CD4-positive, alpha-beta T cell treated with Interleukin-17A for 1 hour (primary cell): ENCODE results near the gene CHTF8.
A peak's percentile ranks its signal among the peaks of the same experiment; 100 is the strongest.
"Not testable (repeated sequence)": the region's sequence is repeated elsewhere in the genome, so short reads cannot be mapped to it uniquely, and the experiment has no call there.

ENCODE experiments used
- DNase-seq: peaks from one replicate; pipeline ENCODE4 v3.0.0-alpha.2; 2020

The CHTF8 gene

DNA sequence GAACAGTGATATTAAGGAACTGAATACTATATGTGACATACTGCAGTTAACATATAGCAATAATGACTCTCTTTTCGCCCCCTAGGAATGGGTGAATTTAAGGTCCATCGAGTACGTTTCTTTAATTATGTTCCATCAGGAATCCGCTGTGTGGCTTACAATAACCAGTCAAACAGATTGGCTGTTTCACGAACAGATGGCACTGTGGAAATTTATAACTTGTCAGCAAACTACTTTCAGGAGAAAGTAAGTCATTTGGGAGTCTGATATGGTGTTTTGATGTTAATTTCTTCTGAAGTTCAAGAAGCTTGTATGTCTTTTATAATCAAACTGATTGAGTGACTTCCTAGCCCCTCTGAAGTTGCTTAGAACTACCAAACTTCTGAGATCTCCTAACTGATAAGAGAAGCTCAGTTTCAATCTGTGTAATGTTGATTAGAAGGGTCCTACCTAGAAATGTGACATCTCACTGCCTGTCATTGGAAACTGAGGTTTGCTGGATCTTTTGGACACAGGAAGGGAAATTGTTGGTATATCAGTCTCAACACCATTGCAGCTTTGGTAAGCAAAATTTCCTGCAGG, 1.1 kb upstream of the CHTF8 start:
- DNase-seq: no peak

DNA sequence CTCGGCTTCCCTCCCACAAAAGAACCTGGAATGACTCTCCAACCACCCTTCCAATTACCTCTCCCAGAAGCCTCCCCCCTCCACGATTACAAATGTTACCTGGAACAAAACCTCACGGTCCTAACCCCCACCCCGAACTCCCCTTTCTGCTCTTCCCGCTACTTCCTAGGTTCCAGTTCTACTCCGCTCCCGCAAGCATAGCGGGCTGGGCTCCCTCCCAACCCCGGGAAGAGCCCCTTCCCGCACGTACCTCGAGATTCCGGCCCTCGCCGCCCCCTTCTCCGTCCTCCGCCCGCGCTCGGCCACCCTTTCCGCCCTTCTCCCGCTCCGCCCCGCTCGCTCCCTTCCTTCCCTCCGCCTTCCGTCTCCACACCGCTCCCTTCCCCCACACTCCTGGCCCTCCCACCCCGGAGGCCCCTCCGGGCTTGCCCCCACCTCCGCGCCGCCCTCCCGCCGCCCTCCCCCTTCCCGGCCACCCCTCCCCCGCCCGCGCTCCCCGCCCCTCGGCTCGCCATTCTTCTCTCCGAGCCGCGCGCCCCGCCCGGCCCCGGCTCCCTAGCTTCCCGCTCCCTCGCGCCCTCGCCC, 457 bp downstream of the CHTF8 start:
- peak; percentile 79 for DNase-seq

DNA sequence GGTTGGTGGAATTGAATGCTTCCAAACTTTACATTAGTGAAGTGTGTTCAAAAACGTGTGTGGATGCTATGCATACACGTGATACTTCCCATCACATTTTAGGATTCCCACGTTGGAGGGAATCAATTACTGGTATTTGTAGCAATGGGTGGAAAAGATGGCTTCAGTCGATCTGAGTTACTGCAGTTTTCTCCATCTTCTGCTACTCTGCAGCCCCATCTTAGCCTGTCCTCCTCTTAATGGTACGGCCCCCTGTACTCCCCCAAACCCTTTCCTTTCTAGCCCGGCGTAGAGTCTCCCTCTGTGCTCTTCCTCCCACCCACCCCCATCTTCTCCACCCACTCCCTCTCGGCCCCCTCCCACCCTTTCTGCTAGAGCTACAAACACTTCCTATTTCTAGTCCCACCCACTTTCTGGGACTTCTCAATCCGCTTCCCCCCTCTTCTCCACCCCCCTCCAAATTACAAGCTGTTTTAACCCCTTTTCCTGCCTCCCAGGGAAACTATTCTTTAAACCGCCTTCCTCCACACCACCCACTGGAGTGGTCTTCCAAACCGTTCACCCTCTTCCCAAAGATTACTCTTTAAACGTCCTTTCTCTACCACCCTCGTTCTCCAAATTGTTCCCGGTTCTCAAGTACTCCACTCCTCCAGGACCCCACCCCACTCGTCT, 1.1 kb downstream of the CHTF8 start:
- peak; percentile 36 for DNase-seq

DNA sequence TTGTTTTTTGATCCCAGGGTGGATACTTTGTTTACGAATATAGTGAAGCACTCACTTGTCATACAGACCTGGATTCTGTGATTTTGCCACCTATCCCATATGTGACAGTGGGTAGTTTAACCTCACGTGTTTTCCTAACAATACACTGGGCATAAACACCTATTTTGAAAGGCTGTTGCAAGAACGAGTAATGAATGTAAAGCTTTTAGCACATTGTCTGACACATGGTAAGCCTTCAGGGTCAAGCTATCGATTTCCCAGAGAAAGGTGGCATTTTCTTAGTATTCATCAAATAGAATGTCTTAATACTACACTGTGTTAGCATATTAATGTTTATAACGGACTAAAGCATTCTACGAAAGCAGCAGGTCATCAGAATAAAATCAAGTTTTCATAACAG, 1.9 kb downstream of the CHTF8 start:
- no peak for DNase-seq

DNA sequence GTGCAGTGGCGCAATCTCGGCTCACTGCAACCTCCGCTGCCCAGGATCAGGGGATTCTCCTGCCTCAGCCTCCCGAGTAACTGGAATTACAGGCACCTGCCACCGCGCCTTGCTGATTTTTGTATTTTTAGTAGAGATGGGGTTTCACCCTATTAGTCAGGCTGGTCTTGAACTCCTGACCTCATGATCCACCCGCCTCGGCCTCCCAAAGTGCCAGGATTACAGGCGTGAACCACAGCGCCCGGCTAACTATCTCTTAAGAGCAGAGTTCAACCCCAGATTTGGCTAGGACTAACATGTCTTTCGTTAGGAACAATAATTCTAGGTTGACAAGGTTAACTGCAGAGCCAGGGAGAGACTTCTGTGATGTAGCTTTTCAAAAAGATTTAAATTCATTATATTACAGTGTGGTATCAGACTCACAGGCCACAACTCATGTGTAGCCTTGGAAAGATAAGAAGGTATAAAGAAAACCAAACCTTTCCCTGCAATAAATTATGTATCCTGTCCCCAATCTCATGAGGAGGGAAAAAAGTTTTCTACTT, 4.3 kb downstream of the CHTF8 start:
- no peak for DNase-seq

DNA sequence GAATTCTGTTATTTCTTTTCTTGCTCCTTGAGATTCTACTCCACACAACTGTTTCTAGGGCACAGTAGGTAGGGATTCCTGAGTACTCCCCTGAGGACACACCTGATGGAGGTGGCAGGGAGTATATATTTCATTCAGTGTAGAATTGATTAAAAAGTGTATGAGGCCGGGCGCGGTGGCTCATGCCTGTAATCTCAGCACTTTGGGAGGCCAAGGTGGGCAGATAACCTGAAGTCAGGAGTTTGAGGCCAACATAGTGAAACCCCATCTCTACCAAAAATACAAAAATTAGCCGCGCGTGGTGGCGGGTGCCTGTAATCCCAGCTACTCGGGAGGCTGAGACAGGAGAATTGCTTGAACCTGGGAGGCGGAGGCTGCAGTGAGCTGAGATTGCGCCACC, 5.6 kb downstream of the CHTF8 start:
- not testable (repeated sequence) for DNase-seq

DNA sequence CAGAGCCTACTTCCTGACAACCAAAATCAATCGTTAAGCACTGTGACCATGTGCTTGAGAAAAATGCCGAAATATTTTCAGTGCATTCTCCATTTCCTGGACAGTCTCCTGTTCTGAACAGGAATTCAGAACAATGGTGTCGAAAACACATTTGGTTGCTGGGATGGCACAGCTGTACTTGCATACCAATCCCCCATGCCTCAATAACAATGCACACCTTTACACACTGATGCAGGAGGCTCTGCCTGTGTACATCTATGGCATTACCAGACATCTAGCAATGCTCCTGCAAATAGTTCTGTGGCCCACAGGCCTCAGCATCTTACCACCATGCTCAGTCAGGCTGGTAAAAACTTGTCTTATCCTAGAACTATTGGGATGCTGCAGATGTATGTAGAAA, 6.2 kb downstream of the CHTF8 start:
- DNase-seq: no peak

DNA sequence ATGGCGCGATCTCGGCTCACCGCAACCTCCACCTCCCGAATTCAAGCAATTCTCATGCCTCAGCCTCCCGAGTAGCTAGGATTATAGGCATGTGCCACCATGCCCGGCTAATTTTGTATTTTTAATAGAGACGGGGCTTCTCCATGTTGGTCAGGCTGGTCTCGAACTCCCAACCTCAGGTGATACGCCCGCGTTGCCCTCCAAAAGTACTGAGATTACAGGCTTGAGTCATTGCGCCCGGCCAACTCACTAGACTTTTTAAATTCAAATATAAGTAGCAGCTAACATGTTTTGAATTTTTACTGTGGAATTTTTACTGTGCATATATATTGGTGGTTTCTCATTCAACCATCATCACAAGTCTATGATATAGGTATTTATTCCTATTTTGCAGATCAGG, 7.4 kb downstream of the CHTF8 start:
- not testable (repeated sequence) for DNase-seq

DNA sequence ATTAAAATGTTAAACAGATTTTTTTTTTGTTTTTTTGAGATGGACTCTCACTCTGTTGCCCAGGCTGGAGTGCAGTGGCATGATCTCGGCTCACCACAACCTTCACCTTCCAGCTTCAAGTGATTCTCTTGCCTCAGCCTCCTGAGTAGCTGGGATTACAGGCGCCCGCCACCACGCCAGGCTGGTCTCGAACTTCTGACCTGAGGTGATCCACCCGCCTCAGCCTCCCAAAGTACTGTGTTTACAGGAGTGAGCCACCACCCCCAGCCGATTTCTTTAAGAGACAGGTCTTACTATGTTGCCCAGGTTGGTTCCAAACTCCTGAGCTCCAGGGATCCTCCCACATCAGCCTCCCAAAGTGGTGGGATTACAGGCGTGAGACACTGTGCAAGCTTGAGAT, 8.0 kb downstream of the CHTF8 start:
- DNase-seq: not testable (repeated sequence)

DNA sequence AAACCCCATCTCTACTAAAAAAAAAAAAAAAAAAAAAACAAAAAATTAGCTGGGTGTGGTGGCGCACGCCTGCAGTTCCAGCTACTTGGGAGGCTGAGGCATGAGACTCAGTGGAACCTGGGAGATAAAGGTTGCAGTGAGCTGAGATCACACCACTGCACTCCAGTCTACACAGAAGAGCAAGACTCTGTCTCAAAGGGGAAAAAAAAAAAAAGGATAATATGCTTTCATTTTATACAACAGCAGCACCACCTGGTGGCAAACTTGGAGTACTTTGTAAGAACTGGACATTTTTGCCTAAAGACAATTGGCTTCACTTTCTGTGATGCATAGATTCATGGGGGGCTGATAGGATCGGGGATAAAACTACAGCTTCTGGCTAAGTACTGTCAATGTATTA, 8.5 kb downstream of the CHTF8 start:
- DNase-seq: peak; percentile 77

DNA sequence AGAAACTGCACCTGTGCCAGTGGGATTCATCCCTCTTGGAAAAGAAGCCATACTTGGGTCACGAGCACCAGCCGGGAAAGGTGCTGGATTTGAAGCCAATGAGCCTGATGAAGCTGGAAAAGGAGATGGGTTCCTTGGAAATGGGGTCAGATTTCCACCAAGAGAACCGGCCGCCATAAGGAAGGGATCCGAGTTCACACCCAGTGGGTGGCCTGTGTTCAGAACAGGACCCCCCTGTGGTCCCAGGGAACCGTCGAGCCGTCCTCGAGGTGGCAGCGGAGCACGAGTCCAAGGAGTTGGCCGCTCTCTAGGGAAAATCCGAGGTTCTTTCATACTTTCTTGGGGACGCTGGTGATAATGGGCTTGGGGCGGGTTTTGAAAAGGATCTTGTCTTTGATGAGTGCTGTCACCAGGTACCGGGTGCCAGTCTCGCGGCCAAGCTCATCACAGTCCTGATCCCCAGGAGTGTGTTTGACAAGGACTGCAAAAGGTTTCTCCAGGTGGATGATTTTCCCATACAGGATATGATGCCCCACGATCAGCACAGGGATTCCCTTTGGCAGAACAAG, 12.2 kb downstream of the CHTF8 start:
- no peak for DNase-seq

DNA sequence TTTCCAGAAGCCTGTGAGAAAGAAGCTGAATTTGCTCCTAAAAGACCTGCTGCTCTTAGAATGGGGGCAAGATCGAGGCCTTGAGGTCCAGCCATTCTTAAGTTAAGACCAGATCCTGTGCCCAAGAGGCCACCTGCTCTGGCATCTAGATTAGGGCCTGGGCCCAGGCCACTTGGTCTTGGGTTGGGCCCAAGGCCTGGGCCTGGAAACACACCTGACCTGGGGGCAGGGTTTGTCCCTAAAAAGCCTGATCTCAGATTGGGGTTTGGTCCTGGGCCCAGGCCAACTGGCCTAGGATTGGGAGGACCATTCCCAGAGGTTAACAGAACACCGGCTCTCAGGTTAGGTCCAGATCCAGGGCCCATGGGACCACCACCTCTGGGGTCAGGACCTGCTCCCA, 12.9 kb downstream of the CHTF8 start:
- DNase-seq: no peak

DNA sequence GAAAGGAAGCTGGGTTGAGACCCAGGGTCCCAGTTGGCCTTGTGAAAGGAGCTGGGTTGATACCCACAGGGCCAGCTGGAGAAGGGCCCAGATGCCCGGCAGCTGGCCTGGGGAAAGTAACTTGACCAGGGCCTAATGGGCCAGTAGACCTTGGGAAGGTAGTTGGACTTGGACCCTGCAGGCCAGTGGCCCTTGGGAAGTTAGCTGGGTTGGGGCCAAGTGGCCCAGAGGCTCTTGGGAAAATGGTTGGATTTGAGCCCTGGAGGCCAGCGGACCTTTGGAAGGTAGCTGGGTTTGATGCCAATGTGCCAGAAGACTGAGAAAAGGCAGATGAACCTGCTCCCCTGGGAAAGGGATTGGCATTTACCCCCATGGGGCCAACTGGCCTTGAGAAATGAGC, 13.4 kb downstream of the CHTF8 start:
- DNase-seq: no peak

DNA sequence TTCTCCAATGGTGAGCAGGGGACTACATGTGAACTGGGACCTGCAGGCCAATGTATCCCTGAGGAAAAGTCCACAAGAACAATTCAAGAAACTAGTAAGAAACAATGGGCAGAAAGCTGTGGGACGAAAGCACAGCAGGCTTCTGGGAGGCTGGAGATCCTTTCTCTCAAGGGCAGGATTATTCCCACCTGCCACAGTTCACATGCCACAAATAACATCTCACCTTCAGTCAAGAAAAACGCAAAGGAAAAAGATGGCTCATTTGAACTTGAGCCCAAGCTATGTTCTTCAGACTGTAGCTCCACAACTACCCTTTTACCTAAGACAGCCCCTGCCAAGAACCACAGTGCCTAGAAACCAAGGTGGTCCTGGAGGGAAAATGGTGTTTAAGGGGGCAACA, 13.9 kb downstream of the CHTF8 start:
- no peak for DNase-seq

DNA sequence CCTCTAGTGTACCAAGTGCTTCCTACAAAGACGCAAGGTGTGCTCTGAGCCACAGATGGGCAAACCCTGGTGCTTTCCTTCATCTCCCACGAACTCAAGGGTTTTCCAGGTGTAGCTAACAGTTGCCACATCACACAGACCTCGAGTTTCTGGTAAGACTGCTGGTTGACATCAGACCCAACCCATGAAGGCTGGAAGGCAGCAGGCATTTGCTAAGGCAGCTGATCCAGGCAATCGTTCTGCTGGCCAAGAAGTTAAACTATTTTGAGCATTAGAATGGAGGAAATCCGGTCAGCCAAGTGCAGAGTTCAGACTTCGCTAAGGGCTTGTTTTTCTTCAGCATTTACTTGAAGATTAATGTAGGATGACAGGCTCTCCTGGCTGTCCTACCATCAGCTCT, 15.5 kb downstream of the CHTF8 start:
- DNase-seq: no peak

DNA sequence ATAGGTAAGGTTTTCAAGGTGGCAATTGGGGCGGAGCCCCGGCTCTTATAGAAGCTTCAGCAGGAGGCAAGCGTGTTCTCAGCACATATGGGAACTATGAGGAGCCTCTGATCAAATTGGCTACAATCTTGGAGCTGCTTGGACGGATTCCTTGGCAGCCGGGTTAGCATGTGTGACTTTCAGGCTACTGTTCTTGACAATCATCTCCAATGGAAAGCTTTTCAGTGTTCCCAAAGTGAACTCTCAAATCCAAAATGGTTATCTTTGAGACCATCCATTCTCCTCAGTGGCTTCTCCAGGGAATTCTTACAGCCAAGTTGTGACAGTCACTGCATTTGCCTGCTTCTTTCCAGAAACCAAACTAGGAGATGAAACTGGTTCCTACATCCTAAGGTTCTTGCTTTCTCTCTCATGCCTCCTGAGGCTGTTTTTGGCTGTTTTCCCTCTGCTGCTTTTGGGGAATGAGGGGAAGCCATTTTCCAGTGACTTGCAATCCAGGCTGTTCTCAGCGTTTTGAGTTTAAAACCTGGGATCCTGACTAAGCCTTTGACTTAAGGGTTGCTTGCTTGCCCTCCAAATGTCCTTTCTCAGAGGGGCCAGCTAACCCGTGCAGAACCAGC, 16.0 kb downstream of the CHTF8 start:
- DNase-seq: no peak

DNA sequence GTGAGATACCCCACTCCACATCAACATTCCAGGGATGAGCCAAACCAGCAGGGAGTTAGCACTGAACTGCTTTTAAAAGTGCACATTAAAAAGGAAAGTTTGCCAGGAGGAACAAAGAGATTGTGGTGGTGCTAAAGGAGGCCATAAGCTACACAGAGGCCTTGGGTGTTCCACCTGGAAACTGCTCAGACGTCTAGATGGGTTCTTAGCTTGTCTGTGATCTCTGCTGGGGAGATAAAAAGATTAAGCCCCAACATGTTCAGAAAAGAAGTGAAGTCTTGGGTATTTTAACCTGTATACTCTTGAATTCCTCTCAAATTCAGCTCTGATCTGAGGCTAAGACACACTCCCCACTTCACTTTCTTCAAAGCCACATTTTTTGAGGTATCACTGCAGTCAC, 16.6 kb downstream of the CHTF8 start:
- no peak for DNase-seq

DNA sequence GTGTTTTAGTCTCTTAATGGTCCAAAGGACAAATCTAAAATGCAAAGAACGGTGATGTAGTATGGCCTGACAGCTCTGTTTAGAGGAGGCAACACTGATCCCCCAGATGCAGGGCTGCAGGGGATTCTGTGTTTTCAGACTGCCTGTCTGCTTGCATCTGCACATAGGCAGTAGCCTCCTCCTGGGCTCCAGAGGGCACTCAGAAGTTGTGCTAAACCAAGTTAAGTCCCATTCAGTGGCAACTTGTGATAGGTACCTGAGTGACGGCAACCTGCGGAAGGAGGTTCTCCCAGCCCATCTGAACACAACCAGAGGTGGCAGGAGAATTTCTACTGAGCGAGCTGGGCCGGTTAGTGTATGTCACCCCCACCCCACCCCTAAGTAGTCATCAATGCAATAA, 17.0 kb downstream of the CHTF8 start:
- DNase-seq: no peak

DNA sequence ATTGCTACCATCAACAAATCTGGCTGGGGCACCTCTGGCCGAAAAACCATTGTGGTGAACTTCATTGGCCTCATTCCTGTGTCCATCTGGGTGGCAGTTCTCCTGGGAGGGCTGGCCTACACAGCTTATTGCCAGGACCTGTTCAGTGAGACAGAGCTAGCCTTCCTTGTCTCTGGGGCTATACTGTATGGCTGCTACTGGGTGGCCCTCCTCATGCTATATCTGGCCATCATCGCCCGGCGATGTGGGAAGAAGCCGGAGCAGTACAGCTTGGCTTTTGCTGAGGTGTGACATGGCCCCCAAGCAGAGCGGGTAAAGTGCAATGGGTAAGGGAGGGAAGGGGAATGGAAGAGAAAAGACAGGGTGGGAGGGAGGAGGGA, 17.4 kb downstream of the CHTF8 start:
- no peak for DNase-seq

DNA sequence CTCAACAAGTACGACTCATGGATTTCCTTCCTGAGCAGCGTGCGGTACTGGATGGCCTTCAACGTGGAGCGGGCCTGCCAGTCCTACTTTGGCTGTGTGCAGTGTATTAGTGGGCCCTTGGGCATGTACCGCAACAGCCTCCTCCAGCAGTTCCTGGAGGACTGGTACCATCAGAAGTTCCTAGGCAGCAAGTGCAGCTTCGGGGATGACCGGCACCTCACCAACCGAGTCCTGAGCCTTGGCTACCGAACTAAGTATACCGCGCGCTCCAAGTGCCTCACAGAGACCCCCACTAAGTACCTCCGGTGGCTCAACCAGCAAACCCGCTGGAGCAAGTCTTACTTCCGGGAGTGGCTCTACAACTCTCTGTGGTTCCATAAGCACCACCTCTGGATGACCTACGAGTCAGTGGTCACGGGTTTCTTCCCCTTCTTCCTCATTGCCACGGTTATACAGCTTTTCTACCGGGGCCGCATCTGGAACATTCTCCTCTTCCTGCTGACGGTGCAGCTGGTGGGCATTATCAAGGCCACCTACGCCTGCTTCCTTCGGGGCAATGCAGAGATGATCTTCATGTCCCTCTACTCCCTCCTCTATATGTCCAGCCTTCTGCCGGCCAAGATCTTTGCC, 17.9 kb downstream of the CHTF8 start:
- DNase-seq: no peak

DNA sequence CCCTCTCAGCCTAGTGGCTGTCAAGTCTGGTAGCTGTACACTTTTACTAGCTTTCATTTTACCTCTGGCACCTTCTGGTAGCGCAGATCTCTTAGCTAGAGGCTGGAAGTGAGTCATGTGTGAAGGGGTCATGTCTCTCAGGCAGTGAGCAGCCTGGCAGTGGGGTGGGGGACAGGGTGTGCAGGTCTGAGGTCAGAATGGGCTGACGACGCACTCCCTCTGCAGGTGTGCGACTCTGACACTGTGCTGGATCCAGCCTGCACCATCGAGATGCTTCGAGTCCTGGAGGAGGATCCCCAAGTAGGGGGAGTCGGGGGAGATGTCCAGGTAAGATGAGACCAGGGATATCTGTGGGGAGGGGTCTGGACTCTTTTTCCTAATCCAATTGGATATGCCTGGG, 19.2 kb downstream of the CHTF8 start:
- DNase-seq: no peak

DNA sequence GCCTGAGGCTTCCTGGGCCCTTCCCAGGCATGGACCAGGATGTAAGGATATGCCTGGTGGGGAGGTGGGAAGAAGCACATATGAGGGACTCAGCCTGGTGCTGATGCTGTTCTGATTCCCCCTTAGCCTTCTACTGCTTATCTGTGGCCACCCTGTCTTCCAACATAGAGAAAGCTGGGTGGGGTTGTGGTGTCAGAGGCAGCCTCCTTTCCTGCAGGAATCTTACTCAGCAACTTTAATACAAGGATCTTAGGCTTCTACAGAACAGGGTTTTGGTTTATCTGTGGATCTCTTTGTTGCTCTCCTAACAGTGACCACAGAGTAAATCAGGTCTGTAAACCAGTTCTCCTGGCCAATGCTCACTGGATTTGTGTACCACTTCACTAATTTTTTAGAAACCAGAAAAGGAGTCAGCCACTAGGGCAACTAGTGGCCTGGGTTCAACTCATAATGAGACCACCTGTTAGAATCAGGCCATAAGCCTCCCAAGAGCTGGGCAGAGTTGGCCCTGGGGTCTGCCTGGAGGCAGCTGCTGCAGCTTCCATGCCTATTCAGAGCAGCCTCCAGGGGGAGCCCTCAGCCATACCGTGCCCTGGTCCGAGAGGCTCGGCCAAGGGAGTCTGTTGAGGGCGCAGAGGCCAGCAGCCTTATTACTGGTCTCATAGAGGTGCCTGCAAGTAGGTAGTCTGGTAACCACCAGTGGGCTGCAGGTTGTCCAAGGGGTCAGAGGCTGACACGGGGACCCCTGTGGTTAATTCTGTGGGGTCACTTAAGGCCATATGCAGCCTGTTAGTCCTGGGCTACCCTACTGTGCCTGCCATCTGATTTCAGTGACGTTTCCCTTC, 19.9 kb downstream of the CHTF8 start:
- peak; percentile 41 for DNase-seq
